Measurements from ENCODE around the gene ANXA4. TPM values are rescaled to one million over a fixed set of nuclear protein-coding genes. Genes with fewer than 3 reads are reported as not detected.
"Not testable (repeated sequence)": the region's sequence is repeated elsewhere in the genome, so short reads cannot be mapped to it uniquely, and the experiment has no call there.

The ANXA4 gene
- total RNA-seq, 1 donor from 2014 or later = 56.6 TPM

- no peak for DNase-seq (ENCODE audit: low read depth, low spot score)
Observed at GRCh38 chr2:69804416-69804815, 62.5 kb downstream of the ANXA4 start.

- no peak for DNase-seq (ENCODE audit: low read depth, low spot score)
Observed at GRCh38 chr2:69805887-69806286, 64.0 kb downstream of the ANXA4 start.

GRCh38 chr2:69807821-69808540, 66.0 kb downstream of the ANXA4 start:
- DNase-seq (ENCODE audit: low read depth, low spot score) = no peak

- DNase-seq (ENCODE audit: low read depth, low spot score) = no peak
Observed at GRCh38 chr2:69810550-69810949, 68.6 kb downstream of the ANXA4 start.

GRCh38 chr2:69811018-69811417, 69.1 kb downstream of the ANXA4 start:
- no peak for DNase-seq (ENCODE audit: low read depth, low spot score)

GRCh38 chr2:69811591-69811990, 69.7 kb downstream of the ANXA4 start:
- DNase-seq (ENCODE audit: low read depth, low spot score) = no peak

GRCh38 chr2:69815717-69816116, 73.8 kb downstream of the ANXA4 start:
- no peak for DNase-seq (ENCODE audit: low read depth, low spot score)

- DNase-seq (ENCODE audit: low read depth, low spot score) = peak; percentile 50
Observed at GRCh38 chr2:69816923-69817542, 75.1 kb downstream of the ANXA4 start.

- peak; percentile 51 for DNase-seq (ENCODE audit: low read depth, low spot score)
Observed at GRCh38 chr2:69817729-69818501, 76.0 kb downstream of the ANXA4 start.

GRCh38 chr2:69827796-69828540, 86.0 kb downstream of the ANXA4 start:
- DNase-seq (ENCODE audit: low read depth, low spot score) = no peak

GRCh38 chr2:69828938-69829255, 87.0 kb downstream of the ANXA4 start:
- no peak for DNase-seq (ENCODE audit: low read depth, low spot score)

GRCh38 chr2:69829256-69830044, 87.5 kb downstream of the ANXA4 start, which contains the start of gene GMCL1:
GMCL1 (plus strand) TSS chr2:69829660; CDS start chr2:69829893, 233 bp downstream.
- DNase-seq (ENCODE audit: low read depth, low spot score) = peak; percentile 79

- no peak for DNase-seq (ENCODE audit: low read depth, low spot score)
Observed at GRCh38 chr2:69830045-69830905, 88.3 kb downstream of the ANXA4 start.

GRCh38 chr2:69830906-69831241, 88.9 kb downstream of the ANXA4 start:
- not testable (repeated sequence) for DNase-seq (ENCODE audit: low read depth, low spot score)

- no peak for DNase-seq (ENCODE audit: low read depth, low spot score)
Observed at GRCh38 chr2:69831354-69831905, 89.5 kb downstream of the ANXA4 start.

- DNase-seq (ENCODE audit: low read depth, low spot score) = no peak
Observed at GRCh38 chr2:69833752-69834151, 91.8 kb downstream of the ANXA4 start.

GRCh38 chr2:69835666-69836065, 93.7 kb downstream of the ANXA4 start:
- DNase-seq (ENCODE audit: low read depth, low spot score) = no peak

- DNase-seq (ENCODE audit: low read depth, low spot score) = no peak
Observed at GRCh38 chr2:69836316-69836715, 94.4 kb downstream of the ANXA4 start.

- no peak for DNase-seq (ENCODE audit: low read depth, low spot score)
Observed at GRCh38 chr2:69837533-69837932, 95.6 kb downstream of the ANXA4 start.

- DNase-seq (ENCODE audit: low read depth, low spot score) = no peak
Observed at GRCh38 chr2:69843993-69844392, 102.1 kb downstream of the ANXA4 start.
